GM12874 (cell line): ENCODE measurements around the gene PDE4A.

Source experiments
- CTCF ChIP-seq: IDR thresholded peaks from 2 replicates; pipeline ENCODE4 v1.5.1; 2011; ENCODE audit warnings: low read depth, mild to moderate bottlenecking, control low read depth, low read length, moderate library complexity; ENCODE audit not compliant: insufficient read depth

The PDE4A gene

GRCh38 chr19:10388957-10389356 lies 31.4 kb upstream of the PDE4A start:
- TF ChIP-seq CTCF, result peak; percentile 89

- TF ChIP-seq CTCF, result peak; percentile 36; the same call in 1 of the 2 replicates
Observed at GRCh38 chr19:10389863-10390262, 30.5 kb upstream of the PDE4A start.

GRCh38 chr19:10390652-10391286 lies 29.6 kb upstream of the PDE4A start:
- TF ChIP-seq CTCF, result peak; percentile 93

- no peak for TF ChIP-seq CTCF
Observed at GRCh38 chr19:10392120-10392519, 28.2 kb upstream of the PDE4A start.

DNA sequence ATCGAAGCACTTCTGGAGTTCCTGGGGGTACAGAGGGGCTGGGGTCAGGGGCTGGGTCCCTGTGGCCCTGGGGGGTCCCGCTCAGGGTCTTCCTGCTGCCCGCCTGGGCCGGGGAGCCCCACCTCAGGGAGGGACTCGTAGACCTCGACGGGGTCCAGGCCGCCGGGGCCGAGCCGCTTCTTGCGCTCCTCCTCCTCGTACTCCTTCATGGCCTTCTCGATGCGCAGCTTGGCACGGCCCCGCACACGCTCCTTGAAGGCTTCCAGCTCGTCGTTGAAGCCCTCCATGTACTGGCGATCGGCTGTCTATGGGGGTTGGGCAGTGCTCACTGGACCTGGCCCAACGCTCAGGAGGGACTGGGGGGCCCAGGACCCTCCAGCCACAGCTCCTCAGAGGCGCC lies 27.2 kb upstream of the PDE4A start:
- no peak for TF ChIP-seq CTCF

DNA sequence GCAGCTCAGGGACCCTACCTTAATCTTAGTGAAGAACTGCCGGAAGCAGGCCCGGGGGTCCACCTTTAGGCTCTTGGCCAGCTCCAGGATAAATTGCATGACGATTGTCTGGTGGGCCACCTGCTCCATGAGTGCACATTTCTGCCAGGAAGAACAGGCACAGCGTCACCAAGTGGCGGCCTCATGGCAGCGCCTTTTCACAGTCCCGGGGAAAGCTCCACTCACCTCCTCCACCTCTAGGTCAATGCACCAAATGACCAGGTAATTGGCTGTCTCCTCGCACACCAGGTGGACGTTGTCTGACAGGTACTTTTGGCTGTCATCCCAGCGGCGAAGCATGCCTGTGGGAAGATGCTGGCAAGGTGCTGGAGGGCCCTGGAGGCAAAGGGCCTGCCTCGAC lies 25.3 kb upstream of the PDE4A start:
- TF ChIP-seq CTCF, result no peak

GRCh38 chr19:10395436-10395835 lies 24.9 kb upstream of the PDE4A start:
- no peak for TF ChIP-seq CTCF
